GM10266 (cell line): ENCODE measurements around the gene SGTA.

Experiments used
- DNase-seq: peaks from one replicate; pipeline ENCODE4 v3.0.0; 2012; ENCODE audit errors: extremely low spot score
- TF ChIP-seq, protein P1 (sequence below): IDR thresholded peaks from 2 replicates; pipeline ENCODE4 v1.5.1; 2012; ENCODE audit warnings: mild to moderate bottlenecking, low read depth; ENCODE audit not compliant: control insufficient read depth, insufficient read depth; ENCODE audit errors: missing control alignments

SGTA gene

GRCh38 chr19:2804156-2805004, 21.3 kb upstream of the SGTA start:
- TF ChIP-seq, protein P1, sequence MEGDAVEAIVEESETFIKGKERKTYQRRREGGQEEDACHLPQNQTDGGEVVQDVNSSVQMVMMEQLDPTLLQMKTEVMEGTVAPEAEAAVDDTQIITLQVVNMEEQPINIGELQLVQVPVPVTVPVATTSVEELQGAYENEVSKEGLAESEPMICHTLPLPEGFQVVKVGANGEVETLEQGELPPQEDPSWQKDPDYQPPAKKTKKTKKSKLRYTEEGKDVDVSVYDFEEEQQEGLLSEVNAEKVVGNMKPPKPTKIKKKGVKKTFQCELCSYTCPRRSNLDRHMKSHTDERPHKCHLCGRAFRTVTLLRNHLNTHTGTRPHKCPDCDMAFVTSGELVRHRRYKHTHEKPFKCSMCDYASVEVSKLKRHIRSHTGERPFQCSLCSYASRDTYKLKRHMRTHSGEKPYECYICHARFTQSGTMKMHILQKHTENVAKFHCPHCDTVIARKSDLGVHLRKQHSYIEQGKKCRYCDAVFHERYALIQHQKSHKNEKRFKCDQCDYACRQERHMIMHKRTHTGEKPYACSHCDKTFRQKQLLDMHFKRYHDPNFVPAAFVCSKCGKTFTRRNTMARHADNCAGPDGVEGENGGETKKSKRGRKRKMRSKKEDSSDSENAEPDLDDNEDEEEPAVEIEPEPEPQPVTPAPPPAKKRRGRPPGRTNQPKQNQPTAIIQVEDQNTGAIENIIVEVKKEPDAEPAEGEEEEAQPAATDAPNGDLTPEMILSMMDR = no peak
- peak; percentile 67 for DNase-seq

DNA sequence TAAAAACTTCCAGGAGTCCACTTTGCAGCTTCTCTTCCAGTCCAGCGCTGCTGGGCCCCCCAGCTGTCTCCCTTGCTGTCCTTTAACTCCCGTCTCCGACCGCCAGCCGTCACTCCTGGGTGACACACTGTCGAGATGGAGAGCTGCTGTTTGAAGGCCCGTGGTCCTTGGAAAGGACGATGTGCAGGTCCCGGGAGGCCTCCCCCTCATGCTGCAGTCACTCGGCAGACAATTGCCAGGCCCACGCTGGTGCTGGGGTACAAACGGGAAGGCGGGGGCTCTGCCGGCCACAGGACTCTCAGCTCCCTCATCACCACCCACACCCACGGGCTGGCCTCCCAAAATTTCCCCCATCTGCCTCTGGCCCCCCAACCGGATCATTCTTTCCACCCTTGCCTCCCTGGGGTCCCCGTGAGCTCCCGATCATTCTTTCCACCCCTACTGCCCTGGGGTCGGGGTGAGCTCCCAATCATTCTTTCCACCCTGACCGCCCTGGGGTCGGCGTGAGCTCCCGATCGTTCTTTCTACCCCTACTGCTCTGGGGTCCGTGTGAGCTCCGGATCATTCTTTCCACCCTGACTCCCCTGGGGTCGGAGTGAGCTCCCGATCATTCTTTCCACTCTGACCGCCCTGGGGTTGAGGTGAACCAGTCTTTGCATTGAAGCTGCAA, 20.5 kb upstream of the SGTA start:
- DNase-seq = no peak
- TF ChIP-seq, protein P1 = no peak

DNA sequence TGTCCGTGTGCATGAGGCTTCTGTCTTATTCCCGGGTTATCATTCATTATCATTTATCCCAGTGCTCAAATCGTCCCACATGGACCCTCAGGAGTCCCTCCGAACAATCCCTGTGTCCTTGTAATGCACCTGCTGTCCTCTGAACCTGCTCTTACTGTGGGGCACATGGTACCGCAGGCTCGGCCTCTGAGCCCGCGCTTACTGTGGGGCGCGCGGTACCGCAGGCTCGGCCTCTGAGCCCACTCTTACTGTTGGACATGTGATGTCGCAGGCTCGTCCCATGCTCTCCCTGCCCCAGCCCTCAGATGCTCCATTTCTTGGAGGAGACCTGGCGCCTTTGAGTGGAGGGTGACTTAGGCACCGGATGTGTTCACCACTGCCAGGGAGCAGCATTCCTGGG, 19.8 kb upstream of the SGTA start:
- TF ChIP-seq, protein P1 = no peak
- DNase-seq = no peak

- TF ChIP-seq, protein P1 = no peak
- DNase-seq = no peak
Observed at GRCh38 chr19:2800506-2800905, 17.4 kb upstream of the SGTA start.

DNA sequence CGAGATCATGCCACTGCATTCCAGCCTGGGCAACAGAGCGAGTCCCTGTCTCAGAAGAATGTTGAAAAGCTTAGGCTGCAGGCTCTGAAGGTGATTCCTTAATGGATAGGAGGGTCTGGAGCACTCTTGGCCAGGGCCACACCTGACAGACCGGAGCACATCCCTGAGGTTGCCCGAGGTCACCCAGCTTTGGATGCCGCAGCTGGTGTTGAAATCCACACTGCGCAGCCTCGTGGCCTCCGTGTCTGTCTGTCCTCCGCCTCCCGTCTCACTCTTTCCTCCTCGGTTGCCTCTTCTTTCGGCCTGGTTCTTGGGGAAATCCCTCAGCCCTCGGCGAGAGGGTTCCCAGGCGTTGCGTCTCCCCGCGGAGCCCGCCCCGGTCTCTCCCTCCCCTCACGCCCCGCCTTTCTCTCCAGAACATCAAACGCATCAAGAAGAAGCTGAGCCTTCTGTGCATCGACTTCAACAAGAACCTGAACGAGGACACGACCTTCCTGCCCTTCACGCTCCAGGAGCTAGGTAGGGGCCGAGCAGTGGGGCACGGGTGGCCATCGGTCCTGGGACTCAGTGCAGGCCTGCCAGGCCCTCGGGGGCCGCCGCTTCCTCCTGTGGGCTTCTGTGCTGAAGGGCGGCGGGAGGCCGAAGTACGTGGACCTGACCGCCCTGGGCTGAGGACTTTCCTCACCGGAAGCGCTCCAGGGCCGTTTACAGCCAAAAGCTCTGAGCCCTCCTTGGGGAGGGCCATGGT, 16.4 kb upstream of the SGTA start:
- TF ChIP-seq, protein P1 = no peak

DNA sequence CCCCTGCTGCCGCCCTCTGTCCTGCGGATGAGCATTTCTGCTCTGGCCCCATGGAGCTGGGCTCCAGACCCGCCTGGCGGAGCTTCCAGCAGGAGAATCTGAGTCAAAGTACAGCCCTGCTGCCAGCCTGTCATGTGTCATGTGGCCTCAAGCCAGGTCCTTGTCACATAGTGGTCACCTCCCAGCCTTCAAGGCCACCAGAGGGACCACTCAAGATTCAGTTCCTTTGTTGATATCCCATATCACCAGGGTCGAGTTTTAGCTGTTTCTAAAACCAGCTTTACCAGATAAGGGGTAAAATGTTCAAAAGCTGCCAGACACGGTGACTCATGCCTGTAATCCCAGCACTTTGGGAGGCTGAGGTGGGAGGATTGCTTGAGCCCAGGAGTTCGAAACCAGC, 15.7 kb upstream of the SGTA start:
- TF ChIP-seq, protein P1 = no peak

More for the DNA sequence above, 16.4 kb upstream of the SGTA start:
- no peak for DNase-seq

More for the DNA sequence above, 15.7 kb upstream of the SGTA start:
- no peak for DNase-seq
